HS-27A (cell line): Measurements from ENCODE around the gene FARS2.

ENCODE experiments used
- DNase-seq: peaks from one replicate; pipeline ENCODE4 v3.0.0-alpha.2; 2012; ENCODE audit warnings: low read depth, missing footprints

Gene FARS2

DNA sequence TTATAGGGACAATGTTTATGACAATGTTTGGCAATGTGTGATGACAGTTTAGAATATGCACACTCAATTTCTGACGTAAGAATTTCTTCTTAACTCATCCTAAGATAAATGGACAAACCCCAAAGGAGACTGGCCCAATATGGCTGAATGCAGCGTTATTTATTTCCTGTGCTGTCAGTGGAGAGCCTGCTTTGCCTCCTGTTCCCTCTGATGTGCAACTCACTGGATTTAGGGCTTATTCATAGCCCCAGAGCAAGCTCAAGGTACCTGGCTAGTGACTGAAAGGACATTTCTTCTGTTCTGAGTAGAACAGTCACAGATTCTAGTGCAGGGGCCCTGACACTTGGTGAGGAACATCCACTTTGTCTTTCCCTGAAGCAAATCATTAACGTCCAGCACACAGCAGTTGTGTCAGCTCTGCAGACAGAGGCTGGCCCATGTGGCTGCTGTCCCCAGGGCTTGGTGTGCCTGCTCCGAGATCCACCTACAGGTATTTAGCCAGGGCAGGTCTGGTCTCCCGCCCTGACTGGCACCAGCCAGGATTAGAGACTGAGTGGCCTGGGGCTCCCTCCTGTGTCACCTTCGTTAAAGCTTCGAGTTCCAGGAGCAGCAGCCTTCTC is 64.8 kb downstream of the FARS2 start:
- no peak for DNase-seq

DNA sequence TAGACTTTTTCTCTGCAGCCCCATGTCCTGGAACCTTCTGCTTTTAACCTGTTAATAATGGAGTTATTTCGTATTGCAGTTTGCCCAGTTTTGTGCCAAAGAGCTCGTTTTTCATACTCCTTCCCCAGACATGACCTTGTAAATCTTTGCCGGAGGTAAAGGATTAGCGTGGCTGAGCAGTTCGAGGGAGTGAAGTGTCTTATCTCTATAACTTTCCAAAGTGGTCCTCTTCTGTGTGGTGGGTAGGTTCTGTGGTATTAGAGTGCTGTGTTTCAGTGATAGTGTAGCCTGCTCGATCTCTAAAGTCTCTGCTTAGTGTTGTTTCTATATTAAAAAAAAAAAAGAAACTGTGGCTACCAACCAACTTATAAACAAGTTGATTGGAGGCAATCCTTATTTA is 67.5 kb downstream of the FARS2 start:
- DNase-seq: no peak

DNA sequence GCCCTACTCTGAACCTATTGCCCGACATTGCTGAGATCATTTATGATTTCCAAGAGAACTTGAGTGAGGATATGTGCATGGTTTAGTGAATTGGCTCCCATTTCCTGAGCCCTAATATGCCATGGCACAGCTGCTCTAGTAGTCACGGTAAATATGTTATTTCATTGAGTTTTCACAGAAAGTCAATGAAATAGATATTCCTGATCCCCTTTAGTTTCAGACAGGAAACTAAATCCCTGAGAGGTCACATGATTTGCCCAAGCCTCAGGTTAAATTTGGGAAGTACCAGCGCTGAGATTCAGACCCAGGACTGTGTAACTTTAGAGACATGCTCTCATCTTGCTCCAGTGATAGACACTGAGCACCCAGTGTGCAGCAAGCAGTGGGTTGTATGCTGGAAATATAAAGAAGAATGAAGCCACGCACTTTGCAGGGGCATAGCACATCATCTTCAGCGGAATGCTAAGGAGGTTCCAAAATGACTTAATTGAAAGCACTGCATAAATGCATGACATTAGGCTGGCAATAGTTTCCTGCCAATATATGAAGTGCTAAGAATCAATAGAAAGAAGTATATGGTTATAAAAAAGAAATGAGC is 70.6 kb downstream of the FARS2 start:
- DNase-seq: no peak

DNA sequence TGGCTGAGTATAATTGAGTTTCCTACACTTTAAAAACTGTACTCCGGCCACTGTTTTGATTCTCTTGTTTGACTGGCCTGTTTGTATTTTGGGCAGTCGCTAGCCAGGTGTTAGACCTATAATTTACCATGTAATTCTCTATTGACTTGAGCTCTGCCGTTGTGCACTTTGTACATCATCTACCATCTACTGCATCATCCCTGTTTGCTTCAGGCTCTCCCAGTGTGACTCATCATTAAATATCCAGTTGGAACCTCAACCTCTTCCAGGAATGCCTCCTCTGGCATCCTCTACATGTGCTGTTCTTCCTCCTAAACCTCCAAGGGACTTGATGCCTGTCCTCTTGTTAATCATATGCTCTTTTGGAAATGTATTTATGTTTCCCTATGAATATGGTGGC is 72.3 kb downstream of the FARS2 start:
- no peak for DNase-seq

DNA sequence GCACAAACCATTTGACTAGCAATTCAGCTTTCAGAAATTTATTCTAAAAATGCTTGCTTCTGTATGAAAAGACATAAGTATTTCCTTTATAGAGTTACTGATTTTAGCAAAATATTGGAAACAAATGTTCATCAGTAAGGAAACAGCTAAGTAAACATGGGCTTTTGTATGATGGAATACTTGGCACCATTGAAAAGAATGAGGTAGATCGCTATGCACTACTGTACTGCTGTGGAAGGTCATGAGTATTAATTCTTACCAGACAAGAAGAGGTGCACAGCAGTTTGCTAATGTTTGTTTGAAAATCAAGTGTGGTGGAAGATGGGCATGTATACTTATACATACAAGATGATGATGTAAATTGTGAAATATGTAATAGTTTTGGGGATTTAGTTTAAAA is 73.0 kb downstream of the FARS2 start:
- DNase-seq: no peak

DNA sequence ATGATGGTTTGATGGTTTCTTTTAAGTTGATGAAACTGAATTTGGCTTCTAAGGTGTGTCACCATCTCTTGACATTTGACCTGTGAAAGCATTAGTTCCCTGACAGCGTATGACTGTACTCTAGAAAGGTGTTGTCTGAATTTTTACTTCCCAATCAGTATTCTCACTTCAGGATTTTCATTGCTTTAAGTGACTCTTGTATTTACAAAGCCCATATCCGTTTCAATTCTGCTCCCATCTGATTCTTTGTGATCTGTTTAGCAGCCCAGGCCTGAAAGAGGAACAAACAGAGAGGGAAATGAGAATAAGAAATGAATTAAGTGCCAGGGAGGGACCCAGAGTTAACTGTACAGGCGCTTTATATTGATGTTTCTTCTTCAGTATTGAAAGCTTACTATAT is 73.7 kb downstream of the FARS2 start:
- no peak for DNase-seq

DNA sequence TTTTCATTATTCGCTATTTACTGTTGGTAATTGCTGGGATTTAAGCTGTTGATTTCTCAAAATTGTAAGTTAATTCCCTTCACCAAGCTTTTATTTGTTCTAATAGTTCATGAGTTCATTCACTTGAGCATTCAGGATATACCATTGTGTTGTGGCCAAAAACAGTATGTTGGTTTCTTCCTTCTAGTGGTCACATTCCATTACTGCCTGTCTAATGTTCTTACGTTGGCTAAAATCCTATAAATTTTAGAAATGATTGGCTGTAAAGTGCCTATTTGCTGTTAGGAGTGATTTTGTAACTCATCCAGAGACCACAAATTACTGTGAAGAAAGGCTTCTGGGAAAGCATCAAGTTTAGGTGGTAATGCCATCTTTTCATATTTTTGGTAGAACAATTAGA is 76.3 kb downstream of the FARS2 start:
- no peak for DNase-seq

DNA sequence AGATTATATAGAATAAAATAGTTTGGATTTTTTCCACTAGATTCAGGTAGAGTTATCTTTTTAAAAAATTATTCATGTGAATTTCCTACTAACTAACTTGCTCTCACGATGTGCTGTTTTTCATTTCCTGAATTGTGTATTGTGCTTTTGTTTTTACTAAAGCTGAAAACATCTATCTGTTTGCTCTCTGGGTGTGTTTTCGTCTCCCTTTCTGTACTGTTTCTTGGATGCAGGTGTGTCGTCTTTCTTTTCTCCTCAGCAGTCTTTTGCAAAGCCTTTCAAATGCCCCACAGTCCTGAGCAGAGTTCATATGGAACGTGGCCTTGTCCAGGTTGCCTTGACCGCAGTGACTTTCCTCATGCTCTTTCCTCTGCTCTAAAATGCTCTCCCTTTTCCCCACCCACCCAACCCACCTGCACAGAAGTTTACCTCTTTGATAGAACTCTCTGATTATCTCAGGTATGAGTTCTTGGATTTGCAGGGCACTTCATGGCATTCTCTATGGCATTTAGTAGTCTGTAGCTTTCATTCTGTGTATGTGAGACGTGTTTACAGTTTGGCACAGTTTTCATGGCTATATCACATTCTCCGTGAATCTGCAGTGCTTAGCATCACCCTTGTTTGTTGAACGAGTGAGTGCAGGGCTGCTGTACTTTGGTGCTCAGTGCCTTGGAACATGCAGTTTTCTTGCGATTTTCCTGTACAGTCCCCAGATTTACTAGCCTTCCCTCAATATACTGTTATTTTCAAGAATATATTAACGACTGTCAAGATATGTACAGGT is 77.1 kb downstream of the FARS2 start:
- DNase-seq: no peak

DNA sequence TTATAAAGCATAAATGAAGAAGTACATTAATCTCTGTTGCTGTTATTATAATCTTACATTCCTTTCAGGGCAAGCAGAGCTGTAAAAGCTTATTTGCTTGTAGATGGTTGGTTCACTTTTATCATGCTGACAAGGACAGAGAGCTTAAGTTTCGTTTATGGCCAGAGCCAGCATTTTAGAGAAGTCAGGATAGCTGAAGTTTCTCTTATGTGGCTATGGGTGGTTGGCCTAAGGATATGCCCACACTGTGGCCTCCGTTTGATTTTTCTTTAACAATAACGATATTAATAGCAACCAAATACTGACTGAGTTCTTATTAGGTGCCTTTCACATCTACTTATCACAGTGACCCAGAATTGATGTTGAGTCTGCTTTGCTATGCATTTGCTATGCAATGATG is 78.5 kb downstream of the FARS2 start:
- DNase-seq: no peak

DNA sequence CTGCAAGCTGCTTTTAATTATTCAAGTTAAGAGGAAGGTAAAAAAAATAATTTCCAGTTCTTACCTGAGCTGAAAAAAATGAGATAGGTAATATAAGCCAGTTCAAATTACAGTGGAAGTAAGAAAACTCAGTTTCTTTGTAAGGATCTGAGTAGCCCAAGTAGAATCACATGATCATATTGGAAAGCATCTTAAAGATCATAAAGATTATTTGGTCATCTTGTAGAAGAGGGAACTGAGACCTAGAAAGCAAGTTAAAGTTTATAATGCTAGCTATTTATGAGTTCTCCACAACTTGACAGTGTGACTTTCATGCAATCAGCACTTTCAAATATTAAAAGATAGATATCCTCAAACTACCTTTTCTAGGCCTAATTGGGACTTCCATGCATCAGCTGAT is 80.5 kb downstream of the FARS2 start:
- no peak for DNase-seq

DNA sequence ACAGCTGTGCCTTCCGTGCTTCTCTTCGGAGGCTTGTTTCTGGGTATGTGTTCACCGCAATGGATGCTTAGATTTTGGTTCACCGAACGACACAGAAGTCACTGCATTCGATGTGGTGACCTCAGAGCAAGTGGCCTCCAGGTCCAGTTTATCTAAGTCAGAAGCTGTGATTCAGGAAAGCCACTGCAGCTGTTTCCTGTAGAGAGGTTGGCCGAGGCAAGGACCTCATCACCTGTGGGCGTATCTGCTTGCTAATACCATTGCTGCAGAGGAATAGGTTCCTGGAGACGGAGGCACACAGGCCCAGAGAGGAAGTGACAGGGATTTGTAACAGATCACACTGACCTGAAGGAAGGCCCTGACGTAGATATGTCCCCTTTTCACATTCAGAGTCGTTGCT is 82.7 kb downstream of the FARS2 start:
- no peak for DNase-seq

DNA sequence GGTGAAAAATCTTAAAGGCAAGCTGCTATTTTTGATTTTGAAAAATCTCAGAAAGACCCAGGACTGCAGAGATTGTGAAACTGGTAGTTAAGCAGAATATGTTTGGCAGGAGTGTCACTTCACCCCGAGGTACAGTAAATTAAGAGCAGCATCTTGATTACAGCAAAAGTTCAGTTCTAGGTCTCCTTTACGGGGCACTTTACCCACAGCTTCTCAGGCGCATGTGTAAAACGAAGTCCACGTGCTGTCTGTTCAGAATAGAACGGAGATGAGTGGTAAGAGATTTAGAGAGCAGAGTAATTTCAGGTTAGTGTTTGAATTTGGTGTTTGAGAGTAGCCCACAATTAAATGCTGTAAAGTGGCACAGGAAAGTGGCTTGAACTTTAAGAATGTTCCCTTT is 84.0 kb downstream of the FARS2 start:
- DNase-seq: no peak

DNA sequence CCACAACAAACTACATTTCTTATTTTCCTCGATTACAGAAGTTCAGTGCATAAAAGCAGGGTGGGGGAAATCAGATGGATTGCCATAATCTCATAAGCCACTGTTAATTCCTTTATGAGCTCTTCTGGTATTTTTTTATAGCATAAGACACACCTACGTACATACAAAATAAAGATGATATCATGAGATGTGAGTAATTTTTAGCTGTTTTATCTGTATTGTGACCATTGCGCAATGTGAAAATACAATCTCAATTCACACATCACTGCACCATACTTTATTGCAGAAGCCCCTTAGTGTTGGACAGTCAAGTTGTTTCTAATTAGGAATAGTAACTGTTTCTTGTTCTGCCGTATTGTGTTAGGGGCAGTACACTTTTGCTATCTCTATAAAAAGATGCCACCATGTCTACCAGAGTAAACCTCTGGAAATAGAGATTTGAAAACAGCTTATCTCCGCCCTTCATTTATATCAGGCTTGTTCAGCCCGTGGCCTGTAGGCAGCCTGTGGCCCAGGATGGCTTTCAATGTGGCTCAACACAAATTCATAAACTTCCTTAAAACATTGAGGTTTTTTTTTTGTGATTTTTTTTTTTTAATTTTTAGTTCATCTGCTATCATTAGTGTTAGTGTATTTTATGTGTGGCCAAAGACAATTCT is 90.4 kb downstream of the FARS2 start:
- DNase-seq: no peak

DNA sequence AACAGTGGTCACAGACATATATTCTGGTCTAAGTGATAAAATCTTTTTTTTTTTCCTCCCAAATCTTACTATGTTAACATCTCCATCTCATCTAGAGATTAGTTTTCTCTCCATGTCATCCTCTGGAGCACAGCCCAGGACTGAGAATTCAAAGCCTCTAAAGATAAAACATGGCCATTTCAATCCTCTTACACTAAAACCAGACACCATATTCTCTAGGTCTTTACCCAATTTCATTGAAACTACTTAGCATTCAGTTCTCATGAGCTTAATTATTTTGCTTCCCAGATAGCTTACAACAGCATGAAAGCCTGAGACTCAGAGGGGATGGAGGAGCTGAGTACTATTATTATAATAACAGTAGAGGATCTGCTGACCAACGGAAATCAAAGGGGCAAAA is 92.7 kb downstream of the FARS2 start:
- DNase-seq: no peak

DNA sequence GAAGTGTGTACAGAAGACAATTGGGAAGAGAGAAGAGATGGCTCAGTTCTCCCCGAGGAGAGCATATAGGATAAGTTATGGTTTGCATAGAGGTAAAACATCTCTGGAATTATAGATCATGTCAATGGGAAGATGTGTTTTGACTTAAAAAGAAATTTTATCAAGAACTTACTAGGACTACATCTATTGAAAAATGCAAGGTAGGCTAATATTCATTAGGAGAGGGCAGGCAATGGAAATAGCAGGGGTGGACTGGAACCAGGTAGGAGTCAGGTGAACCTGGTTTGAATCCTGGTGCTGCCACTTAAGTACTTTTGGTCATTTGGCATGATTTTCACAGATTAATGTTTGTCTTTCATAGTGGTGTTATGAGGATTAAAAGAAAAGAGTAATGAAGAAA is 96.2 kb downstream of the FARS2 start:
- DNase-seq: no peak

DNA sequence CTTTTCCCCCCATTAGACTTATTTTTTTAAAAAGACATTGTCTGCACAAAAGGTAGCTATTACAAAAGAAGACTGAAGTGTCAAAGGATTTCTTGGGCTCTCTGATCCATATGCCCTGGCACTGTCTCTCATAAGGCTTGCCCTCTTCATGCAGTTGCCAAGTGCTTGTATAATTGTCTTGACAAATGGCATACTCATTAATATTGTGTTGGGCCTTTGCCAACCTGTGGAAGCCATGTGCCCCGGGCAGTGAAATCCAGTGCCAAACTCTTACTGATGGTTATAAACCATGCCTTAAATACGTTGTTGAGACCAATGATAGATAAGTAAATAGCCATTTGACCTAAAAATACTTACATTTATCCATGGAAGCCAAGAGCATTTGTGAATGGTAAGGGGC is 98.1 kb downstream of the FARS2 start:
- DNase-seq: no peak

DNA sequence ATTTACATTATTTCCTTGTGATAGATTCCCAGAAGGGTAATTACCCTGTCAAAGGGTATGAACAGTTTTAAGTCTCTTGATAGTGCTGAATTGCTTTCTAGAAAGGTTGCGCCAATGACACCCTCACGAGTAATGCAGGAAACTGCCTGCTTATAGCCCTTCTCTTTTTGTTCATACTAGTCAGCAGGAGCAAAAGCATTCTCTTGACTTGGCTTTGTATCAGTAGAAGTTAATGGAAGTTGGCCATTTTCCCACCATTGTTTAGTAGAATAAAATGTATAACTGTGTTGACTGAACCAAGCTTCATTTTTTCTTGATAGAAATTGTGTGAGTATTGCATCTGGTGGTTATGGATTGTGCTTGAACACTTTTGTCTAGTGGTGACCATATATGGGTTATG is 100.1 kb downstream of the FARS2 start:
- DNase-seq: no peak

DNA sequence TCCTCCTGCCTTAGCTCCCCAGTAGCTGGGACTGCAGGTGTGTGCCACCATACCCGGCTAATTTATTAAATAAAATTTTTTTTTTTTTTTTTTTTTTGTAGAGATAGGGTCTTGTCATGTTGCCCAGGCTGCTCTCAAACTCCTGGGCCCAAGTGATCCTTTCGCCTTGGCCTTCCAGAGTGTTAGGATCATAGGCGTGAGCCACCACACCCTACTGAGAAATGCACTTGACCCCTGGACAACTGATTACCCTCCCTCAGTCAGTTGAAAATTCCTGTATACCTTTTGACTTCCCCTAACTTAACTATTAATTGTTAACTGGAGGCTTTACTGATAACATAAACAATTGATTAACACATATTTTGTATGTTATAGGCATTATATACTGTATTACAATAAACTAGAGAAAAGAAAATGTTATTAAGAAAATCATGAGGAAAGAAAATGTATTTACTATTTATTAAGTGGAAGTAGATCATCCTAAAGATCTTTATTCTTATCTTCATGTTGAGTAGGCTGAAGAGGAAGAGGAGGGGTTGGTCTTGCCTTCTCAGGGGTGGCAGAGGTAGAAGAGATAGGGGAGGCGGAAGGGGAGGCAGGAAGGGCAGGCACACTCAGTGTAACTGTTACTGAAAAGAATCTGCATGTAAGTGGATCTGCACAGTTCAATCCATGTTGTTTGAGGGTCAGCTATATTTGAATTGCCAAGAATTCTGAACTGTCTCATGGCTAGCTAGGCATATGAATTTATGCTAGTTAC is 104.3 kb downstream of the FARS2 start:
- no peak for DNase-seq

DNA sequence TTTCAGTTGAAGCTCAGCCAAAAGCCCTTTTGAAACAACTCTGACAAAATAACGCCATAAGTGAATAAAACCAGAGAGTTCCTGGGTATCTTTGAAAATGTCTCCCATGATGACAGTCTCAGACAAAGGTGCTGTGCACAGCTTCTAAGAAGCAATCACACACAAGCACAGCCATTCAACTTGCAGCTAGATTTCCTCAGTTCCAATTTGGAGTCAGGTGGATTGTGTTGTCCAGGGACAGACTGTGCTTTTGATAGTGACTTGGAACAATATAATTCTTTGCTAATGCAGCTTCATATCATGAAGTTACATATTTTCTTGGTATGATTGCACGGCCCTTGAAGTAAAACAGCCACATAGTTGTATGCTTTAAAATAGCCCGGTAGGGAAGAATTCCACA is 105.6 kb downstream of the FARS2 start:
- no peak for DNase-seq

DNA sequence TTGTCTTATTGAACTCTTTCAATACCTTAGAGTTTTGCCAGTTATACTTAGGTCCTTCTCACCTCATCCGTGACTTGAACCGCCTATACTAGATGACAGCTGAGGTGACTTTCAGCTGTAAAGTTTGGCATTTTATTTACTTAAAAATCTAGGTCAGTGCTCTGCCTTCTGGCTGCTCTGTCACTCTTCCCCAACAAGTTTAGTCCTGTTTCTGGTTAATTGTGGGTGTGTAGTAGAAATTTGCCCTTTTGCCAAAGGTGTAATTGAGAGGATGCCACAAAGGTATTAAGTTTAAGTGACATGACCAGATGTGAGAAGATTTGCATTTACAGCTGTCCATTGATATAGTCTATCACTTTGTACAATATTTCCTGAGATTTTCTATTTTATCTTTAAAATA is 106.2 kb downstream of the FARS2 start:
- no peak for DNase-seq

DNA sequence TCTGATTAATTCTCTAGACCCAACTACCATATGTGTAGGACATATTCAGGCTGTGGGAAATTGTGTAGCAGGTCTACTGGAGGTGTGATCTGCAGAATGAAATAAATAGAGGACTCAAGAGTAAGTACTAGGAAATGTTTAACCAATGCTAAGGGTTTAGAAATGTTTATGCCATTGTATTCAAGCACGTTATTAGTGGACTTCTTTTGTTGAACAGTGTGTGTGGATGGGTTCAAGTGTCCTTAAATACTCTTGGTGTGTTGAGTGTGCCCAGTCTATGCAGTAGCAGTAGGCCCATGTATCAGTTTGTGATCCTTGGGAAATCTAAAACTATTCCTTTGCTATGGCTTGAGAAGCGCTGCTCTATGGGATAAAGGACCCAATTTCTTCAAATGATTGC is 112.1 kb downstream of the FARS2 start:
- no peak for DNase-seq

DNA sequence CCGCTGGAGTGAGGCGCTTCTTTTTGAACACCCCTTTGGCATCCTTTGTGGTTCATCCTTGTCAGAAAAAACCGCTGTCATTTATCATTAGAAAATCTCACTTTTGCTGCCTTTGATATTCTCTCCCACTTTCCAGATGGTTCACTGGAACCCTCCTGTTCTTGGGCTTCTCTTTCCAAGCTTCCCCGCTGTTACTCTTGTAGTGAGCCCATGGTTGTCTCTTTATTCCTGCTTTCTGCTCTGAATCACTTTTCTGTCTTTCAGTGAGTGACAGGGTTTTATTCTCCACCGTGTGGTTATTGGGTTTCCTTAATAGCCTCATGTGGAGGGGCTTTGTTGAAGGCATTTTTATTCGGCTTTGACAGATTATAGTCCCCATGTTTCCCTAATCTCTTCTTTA is 117.0 kb downstream of the FARS2 start:
- DNase-seq: no peak
